Spinal cord (tissue), 10 donors: Measurements from ENCODE around the gene GSG1L. TPM values are rescaled to one million over a fixed set of nuclear protein-coding genes. Genes with fewer than 3 reads are reported as not detected.

Experiments used
- DNase-seq, 6 donors: peaks; one replicate each; pipeline versions ENCODE4 v3.0.0 to v3.0.0-alpha.2; 2013 to 2015; ENCODE audit warnings: low spot score in 6 of 6, low read depth in 4 of 6
- H3K27ac ChIP-seq: one replicate; pipeline ENCODE4 v1.5.1; 2013; ENCODE audit warnings: low read depth, low read length, control low read depth
- H3K27me3 ChIP-seq: one replicate; pipeline ENCODE4 v1.6.1; 2013; ENCODE audit warnings: low read length; ENCODE audit not compliant: control insufficient read depth, insufficient read depth
- H3K36me3 ChIP-seq: one replicate; pipeline ENCODE4 v1.6.1; 2013; ENCODE audit warnings: low read length; ENCODE audit not compliant: control insufficient read depth, insufficient read depth
- H3K4me1 ChIP-seq: one replicate; pipeline ENCODE4 v1.6.1; 2013; ENCODE audit warnings: low read length; ENCODE audit not compliant: control insufficient read depth, insufficient read depth
- H3K4me3 ChIP-seq: one replicate; pipeline ENCODE4 v1.5.1; 2013; ENCODE audit warnings: low read depth, low read length, control low read depth
- H3K9me3 ChIP-seq: one replicate; pipeline ENCODE4 v1.6.1; 2013; ENCODE audit warnings: low read length; ENCODE audit not compliant: control insufficient read depth, insufficient read depth
- WGBS: methylation state at CpG from one replicate; pipeline ENCODE4 v1.1.5; 2013; ENCODE audit warnings: missing lambda C conversion rate; ENCODE audit not compliant: insufficient coverage; 5-methylcytosine and 5-hydroxymethylcytosine counted together
- polyA plus RNA-seq, 2 donors: library from polyadenylated mRNA; unstranded; fragments of 120-200 nt; gene quantifications; one replicate each; pipeline ENCODE4 v1.2.1, GENCODE V29; 2013; ENCODE audit not compliant: insufficient read length in 2 of 2
- total RNA-seq, 2 donors: library from RNA; depleted of rRNA in 1 of 2; stranded (reverse); fragments of 120-200 nt in 1 of 2; fragments of >200 nt in 1 of 2; gene quantifications; one replicate each; pipeline versions ENCODE4 v1.2.3 to v1.2.4, GENCODE V29; 2013 to 2014
- donor health status: healthy.

GSG1L gene
- total and polyA plus RNA-seq, 4 donors, result 7.5 to 26.1 (median 18.0) TPM

- DNase-seq, result no peak
- Histone ChIP-seq H3K9me3 (no peaks in the 10 kb centered on the region), H3K36me3 (peaks cover 5% of the 10 kb centered on the region), H3K4me1 (no peaks in the 10 kb centered on the region), H3K4me3 (no peak overlapping the region), H3K27ac (no peak overlapping the region), H3K27me3 (no peaks in the 10 kb centered on the region)
- WGBS, result 87% methylated on average over 5 of the region's 5 CpGs
Observed at GRCh38 chr16:27965801-27966200, 97.7 kb downstream of the GSG1L start.

GRCh38 chr16:27963471-27963965 is 100.0 kb downstream of the GSG1L start:
- Histone ChIP-seq H3K4me1 (no peaks in the 10 kb centered on the region), H3K9me3 (no peaks in the 10 kb centered on the region), H3K27ac (no peak overlapping the region), H3K27me3 (no peaks in the 10 kb centered on the region), H3K36me3 (peaks cover 5% of the 10 kb centered on the region), H3K4me3 (no peak overlapping the region)
- 84% methylated on average over 6 of the region's 7 CpGs for WGBS
- no peak for DNase-seq

GRCh38 chr16:27962197-27962596 is 101.3 kb downstream of the GSG1L start:
- no peak for DNase-seq
- Histone ChIP-seq H3K36me3 (peaks cover 5% of the 10 kb centered on the region), H3K27ac (no peak overlapping the region), H3K9me3 (no peaks in the 10 kb centered on the region), H3K27me3 (no peaks in the 10 kb centered on the region), H3K4me3 (no peak overlapping the region), H3K4me1 (no peaks in the 10 kb centered on the region)

GRCh38 chr16:27961296-27961620 is 102.3 kb downstream of the GSG1L start:
- Histone ChIP-seq H3K4me3 (no peak overlapping the region), H3K36me3 (peaks cover 5% of the 10 kb centered on the region), H3K4me1 (no peaks in the 10 kb centered on the region), H3K27me3 (no peaks in the 10 kb centered on the region), H3K9me3 (no peaks in the 10 kb centered on the region), H3K27ac (no peak overlapping the region)
- WGBS, result 100% methylated on average over 1 of the region's 3 CpGs
- no peak for DNase-seq

- Histone ChIP-seq H3K9me3 (no peaks in the 10 kb centered on the region), H3K27ac (no peak overlapping the region), H3K4me1 (no peaks in the 10 kb centered on the region), H3K4me3 (no peak overlapping the region), H3K36me3 (peaks cover 5% of the 10 kb centered on the region), H3K27me3 (no peaks in the 10 kb centered on the region)
- no peak for DNase-seq
- 84% methylated on average over 15 of the region's 17 CpGs for WGBS
Observed at GRCh38 chr16:27960619-27961295, 102.8 kb downstream of the GSG1L start.

GRCh38 chr16:27959914-27960313 is 103.6 kb downstream of the GSG1L start:
- H3K27ac ChIP-seq, result no peak overlapping the region
- H3K4me3 ChIP-seq, result no peak overlapping the region
- H3K4me1 ChIP-seq, result no peaks in the 10 kb centered on the region
- no peaks in the 10 kb centered on the region for H3K9me3 ChIP-seq
- no peak for DNase-seq
- peaks cover 5% of the 10 kb centered on the region for H3K36me3 ChIP-seq
- no peaks in the 10 kb centered on the region for H3K27me3 ChIP-seq
- 81% methylated on average over 4 of the region's 4 CpGs for WGBS

- no peak overlapping the region for H3K4me3 ChIP-seq
- no peak overlapping the region for H3K27ac ChIP-seq
- 92% methylated on average over 2 of the region's 3 CpGs for WGBS
- H3K9me3 ChIP-seq, result no peaks in the 10 kb centered on the region
- H3K36me3 ChIP-seq, result no peaks in the 10 kb centered on the region
- no peaks in the 10 kb centered on the region for H3K27me3 ChIP-seq
- no peak for DNase-seq
- no peaks in the 10 kb centered on the region for H3K4me1 ChIP-seq
Observed at GRCh38 chr16:27954191-27954590, 109.3 kb downstream of the GSG1L start.

- Histone ChIP-seq H3K4me3 (no peak overlapping the region), H3K4me1 (no peaks in the 10 kb centered on the region), H3K36me3 (no peaks in the 10 kb centered on the region), H3K27ac (no peak overlapping the region), H3K27me3 (no peaks in the 10 kb centered on the region), H3K9me3 (no peaks in the 10 kb centered on the region)
- DNase-seq, result no peak
- 86% methylated on average over 1 of the region's 3 CpGs for WGBS
Observed at GRCh38 chr16:27952811-27953210, 110.7 kb downstream of the GSG1L start.

GRCh38 chr16:27951489-27952120 is 111.9 kb downstream of the GSG1L start:
- Histone ChIP-seq H3K4me3 (no peak overlapping the region), H3K27ac (no peak overlapping the region), H3K4me1 (no peaks in the 10 kb centered on the region), H3K36me3 (no peaks in the 10 kb centered on the region), H3K9me3 (no peaks in the 10 kb centered on the region), H3K27me3 (no peaks in the 10 kb centered on the region)
- 81% methylated on average over 5 of the region's 7 CpGs for WGBS
- peak in 1 of 6 donors; percentile 54 for DNase-seq
